Measurements from ENCODE around the gene SECISBP2.

DNA sequence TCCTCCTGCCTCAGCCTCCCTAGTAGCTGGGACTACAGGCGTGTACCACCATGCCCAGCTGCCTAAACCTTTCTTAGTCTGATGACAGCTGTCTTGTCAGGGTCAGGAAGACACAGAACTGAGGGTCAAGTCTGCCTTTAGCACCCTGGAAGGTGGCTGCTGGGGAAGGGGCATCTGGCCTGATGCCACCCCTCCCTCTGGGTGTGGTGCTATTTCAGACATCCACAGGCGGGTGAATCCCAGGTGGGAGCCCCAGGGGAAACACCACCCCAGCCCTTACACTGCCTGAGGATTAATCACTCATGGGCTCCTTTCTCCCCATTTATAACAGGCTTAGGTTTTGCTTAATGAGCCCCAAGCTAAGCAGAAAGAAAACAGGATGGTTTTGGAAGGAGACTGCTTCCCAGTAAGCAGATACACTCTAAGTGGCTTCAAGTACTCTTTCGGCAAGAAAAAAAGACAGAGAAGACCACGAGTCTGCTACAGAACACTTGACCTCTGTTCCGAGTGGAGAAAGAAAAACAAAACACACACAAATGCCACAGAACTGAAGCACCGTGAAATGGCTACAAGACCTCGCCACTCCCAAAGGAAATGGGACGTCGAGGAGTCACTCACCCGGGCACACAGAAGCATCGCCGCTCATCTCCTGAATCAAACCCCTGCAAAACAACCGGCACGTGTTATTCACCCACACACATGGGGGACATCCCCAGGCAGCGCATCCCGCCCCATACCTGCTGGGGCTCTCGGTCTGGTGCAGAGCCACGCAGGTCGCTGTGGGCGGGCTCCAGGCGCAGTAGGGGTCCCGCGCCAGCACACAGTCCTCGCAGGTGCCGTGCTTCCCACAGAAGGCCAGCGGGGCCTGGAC, 62.4 kb downstream of the SECISBP2 start:
- TF ChIP-seq, protein P1, sequence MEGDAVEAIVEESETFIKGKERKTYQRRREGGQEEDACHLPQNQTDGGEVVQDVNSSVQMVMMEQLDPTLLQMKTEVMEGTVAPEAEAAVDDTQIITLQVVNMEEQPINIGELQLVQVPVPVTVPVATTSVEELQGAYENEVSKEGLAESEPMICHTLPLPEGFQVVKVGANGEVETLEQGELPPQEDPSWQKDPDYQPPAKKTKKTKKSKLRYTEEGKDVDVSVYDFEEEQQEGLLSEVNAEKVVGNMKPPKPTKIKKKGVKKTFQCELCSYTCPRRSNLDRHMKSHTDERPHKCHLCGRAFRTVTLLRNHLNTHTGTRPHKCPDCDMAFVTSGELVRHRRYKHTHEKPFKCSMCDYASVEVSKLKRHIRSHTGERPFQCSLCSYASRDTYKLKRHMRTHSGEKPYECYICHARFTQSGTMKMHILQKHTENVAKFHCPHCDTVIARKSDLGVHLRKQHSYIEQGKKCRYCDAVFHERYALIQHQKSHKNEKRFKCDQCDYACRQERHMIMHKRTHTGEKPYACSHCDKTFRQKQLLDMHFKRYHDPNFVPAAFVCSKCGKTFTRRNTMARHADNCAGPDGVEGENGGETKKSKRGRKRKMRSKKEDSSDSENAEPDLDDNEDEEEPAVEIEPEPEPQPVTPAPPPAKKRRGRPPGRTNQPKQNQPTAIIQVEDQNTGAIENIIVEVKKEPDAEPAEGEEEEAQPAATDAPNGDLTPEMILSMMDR (IDR thresholded peaks at IDR 0.05; ENCODE audit: insufficient read depth, low read length, poor library complexity, severe bottlenecking): no peak
- no peak for TF ChIP-seq EZH2phosphoT487 (conservative IDR thresholded peaks at IDR 0.05; ENCODE audit: low read length)

Data from SU-DHL-6 (cell line).